Midbrain (tissue), 1 donor: ENCODE data around the gene ARHGAP18.
A peak's percentile ranks its signal among the peaks of the same experiment; 100 is the strongest.

Experiments
- DNase-seq: peaks from one replicate; lab custom pipeline; 2025; lab: John Stamatoyannopoulos, UW

Gene ARHGAP18, protein sequence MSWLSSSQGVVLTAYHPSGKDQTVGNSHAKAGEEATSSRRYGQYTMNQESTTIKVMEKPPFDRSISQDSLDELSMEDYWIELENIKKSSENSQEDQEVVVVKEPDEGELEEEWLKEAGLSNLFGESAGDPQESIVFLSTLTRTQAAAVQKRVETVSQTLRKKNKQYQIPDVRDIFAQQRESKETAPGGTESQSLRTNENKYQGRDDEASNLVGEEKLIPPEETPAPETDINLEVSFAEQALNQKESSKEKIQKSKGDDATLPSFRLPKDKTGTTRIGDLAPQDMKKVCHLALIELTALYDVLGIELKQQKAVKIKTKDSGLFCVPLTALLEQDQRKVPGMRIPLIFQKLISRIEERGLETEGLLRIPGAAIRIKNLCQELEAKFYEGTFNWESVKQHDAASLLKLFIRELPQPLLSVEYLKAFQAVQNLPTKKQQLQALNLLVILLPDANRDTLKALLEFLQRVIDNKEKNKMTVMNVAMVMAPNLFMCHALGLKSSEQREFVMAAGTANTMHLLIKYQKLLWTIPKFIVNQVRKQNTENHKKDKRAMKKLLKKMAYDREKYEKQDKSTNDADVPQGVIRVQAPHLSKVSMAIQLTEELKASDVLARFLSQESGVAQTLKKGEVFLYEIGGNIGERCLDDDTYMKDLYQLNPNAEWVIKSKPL

DNA sequence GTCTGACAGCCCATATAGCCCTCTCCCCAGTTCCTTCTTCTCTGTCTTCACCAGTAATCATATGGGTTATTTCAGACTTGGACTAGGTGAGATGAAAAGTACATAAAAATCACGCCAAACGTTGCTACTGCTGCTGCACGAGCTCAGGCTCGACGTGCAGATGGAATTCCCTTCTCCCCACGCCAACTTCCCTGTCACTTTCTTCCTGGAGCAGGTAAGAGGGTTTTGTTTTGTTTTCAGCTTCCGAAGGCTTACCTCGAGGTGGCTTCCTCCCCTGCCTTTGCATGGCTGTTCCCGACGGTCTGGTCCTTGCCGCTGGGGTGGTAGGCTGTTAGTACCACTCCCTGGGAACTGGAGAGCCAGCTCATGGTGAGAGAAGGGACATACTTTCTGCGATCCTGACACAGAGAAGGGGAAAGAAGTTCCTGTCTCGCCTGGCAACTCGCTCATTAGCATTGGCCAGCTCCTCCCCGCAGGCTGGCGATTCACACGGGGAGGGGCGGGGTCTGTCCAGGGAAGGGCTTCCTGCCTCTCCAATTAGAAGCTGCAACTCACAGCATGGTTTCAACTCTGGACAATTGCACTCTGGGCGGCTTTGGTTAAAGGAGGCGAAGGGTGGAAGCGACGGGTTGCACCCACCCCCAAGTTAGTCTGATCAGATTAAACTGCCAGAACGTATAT, at the start of gene ARHGAP18:
TSS of gene ARHGAP18 (minus strand) at position 409 of the 681 bp plus-strand sequence. CDS start at position 368, 41 bp downstream.
- DNase-seq = peak; percentile 78

DNA sequence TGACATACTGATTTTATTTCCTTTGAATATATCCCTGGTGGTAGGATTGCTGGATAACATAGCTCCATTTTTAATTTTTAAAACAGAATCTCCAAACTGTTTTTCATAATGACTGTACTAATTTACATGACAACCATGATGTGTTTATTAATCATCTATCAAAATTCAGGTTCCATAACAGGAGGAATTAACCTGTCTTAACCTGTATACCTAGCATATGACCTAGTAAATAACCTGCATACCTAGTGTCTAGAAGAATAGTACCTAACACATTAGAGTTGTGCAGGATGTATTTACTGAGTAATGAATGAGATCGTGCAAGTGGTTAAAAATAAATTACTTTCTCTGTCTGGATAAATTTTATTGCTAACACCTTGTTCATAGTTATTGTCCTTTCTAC, 45.8 kb upstream of the ARHGAP18 start:
- no peak for DNase-seq

DNA sequence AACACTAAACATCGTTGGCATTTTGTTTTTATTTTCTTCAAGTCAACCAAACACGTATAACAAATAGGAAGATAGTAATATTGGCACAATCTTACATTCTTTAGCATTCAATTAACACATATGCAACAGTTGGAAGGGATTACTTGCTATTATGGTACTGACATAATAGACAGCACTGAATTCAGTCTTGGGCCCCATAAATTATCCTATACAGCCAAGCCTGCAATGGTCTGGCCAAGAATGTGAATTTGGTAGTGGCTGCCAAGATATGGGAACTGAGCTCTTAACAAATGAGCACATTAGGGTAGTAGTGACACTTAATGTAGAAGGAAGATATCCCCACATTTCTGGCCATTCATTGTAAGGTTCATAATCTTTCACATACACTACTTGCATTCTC, 44.8 kb upstream of the ARHGAP18 start:
- no peak for DNase-seq

DNA sequence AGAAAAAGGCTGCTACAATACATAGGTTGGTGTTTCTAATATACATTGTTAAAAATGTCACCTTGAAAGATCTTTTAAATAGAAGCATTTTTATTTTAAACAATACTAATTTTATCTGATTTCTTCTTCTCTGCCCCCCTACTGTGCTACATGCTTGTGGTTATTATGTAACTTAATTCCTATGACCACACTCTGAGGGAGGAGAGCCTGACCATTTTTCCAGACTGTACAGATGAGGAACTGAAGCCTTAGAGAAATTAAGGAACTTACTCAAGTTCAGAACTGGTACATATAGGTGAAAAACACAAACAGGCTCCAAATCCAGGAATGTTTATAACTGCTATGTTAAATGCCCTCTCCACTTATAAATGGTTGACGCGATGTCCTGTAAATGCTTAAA, 43.4 kb upstream of the ARHGAP18 start:
- no peak for DNase-seq

DNA sequence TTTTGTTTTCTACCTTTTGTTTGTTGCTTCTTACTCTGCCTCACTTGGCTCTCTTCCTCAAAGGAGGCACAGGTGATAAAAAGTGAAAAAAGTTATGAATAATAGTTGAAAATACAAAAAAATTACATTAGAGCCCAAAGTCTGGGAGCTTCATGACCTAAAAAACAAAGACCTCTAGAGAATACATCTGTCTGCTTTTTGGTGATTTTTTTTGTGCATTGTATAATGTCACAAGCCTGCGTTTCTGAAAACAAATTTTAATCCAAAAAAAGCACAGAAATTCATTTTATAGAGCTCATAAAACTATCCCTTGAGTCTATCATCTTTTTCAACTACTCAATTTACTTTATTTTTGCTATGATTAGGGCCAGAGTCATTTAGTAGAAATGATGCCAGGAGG, 41.4 kb upstream of the ARHGAP18 start:
- DNase-seq = no peak

DNA sequence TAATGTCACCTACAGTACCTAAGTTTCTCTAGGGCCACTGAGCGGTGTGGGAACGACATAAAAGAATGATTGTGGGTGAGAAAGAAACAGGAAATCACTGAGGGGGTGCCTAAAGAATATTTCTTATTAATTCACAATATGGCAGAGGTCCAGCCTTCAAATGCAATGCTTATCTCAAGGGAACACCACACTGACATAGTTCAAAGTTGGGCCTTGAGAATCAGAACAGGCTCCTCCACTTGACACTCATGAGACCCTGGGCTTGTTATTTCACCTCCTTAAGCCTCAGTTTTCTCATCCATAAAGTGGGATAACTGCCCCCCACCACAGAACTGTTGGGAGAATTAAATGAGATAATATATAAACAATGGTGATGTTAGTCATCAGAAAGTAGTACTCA, 40.4 kb upstream of the ARHGAP18 start:
- no peak for DNase-seq

DNA sequence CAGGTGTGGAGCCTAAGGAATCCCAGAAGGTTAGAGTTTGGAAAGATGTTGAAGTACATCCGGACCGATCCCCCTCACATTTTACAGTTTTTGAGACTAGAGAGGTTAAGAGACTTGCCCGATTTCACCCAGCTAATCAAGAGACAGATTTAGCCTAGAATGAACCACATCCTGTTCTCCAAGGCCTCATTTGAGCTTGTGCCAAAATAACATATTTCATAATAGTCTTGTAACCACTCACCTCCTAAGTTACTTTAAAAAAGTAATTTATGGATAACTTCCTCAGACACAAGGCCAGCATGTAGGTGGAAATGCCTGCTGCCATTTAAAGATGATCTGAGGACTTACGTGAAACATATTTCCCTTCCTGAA, 39.8 kb upstream of the ARHGAP18 start:
- no peak for DNase-seq

DNA sequence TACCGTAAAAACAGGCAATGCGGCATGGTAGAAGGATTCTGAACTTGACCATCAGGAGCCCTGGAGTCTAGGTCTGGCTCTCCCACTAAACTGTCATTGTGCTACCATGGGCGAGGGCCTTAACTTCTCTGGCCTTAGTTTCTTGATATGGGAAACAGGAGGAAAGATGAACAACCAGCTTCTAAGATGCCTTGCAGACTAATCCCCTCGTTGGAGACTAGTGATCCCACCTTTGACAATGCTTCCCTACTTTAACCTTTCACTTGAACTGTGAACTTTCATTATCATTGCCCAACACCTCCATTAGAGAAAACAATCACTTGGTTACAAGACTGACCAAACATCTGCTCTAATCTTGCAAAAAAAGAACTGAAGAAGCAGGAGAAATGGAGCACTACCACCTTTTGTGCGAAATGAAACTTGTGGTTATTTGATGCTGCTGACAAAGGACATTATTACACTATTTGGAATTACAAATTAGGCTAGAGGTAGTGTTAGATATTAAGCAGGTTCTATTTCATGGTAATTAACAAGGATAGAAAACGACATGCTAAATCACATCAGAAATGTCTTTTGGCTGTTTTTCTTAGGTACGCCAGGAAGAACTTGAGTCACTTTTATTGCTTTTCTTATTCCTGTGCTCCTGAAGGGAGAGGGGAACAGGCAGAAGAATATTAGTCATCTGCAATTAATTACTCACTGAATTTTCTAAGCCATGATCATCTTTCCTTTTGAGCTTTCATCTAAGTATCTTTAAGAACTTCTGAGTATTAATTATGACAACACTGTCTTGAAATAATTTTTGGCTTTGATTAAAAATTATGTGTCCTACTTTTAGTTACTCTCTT, 39.1 kb upstream of the ARHGAP18 start:
- no peak for DNase-seq

DNA sequence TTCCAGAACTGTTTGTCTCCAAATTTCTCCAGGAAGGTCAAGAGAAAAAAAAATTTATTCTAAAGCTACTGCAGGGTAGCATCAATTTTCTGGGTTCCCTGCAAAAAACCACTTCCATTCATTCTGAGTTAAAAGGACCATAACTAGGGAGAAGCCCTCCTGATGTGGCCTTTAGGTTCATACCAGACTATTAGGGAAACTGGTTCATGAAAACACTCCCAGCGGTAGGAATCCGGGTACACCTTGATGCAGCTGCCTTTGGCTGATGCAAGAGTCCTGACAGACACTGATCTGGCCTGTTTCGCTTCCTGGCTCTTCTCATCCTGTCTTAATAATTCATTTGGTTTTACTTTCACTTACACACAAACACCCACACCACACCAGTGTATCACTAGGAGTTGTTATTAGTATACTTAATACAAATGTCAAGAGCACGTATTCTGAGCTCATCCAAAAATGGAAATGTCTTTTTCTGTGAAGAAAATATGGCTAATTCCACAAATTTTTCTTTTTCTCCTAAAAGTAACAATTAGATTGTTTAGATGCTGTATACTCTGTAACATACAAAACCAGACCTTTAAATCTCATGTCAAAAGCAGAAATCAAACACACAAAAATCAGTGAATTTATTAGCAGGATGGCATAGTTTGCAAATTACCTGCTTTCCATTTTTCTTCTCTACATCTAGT, 38.4 kb upstream of the ARHGAP18 start:
- no peak for DNase-seq

DNA sequence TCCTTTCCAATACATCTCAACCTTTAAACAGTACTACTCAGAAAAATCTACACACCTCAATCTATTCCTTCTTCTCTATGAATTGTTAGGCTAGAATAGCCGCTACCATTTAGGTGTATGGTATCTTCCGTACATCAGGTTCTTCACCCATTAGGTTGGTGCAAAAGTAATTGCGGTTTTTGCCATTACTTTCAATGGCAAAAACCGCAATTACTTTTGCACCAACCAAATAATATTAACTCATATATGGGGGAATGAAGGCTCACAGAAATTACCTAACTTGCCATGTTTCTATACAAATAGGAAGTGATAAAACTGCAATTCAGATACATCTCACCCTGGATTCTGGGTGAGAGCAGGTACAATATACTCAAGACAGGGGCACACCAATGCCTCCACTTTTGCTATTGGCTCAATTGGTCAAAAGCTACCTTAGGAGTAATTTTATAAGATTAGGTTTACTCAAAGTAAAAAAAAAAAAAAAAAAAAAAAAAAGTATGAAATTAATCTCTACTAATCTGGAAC, 37.7 kb upstream of the ARHGAP18 start:
- no peak for DNase-seq

DNA sequence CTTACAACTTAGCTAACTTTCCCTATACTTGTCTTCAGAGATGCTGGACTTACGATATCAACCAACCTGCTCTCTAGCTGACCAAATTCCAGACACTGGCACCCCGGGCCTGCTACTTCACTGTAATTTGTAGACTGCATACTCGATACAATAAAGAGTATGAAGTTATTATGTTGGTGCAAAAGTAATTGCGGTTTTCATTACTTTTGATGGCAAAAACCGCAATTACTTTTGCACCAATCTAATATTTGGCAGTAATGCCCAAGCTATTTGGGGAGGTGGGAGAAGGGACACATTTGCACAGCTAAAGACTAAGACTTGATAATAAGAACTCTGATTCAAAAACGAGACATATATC, 34.9 kb upstream of the ARHGAP18 start:
- no peak for DNase-seq

DNA sequence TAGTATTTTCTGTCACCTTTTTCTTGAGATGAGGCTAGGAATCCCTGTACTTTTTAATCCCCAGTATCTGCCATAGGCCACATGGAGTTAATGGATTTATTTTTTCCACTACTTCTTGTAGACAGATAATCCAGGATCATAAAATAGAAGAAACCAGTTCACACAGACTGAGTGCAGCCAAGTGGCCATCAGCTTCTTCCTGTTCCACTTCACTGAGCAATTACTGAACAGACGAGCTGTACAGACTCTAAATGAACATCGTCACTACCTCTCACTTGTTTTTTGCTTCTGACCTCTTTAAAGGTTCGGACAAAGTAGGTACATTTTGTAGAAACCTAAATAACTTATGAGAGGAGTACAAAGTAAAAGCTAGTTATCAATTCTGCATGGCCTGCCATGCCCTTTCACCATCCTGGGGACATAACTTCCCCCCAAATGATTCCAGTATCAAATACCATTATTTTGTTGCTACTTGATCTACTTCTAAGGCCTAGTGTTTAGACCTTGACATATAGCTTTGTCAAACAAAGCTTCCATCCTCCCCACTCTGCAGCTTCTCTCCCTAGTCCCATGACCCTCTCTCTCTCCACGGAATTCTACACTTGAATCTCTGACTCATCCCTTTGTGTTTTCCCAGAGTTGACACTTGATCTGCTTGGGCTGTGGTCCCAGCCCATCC, 34.4 kb upstream of the ARHGAP18 start:
- DNase-seq = no peak

DNA sequence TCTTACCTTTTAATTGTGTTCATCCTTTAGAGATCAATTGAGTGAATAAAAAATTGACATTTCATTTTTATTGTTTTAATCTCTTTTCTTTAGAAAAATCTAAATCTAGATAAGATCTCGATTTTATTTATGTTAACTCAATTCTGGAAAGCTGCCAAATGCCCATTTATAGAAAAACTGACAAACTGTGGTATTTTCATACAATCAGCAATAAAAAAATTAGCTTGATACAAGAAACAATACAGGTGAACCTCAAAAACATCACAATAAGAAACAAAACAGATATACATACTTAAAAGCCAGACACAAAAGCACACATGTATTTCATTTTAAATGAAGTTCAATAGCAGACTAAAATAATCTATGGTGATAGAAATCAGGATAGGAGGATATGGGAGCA, 30.0 kb upstream of the ARHGAP18 start:
- DNase-seq = no peak

DNA sequence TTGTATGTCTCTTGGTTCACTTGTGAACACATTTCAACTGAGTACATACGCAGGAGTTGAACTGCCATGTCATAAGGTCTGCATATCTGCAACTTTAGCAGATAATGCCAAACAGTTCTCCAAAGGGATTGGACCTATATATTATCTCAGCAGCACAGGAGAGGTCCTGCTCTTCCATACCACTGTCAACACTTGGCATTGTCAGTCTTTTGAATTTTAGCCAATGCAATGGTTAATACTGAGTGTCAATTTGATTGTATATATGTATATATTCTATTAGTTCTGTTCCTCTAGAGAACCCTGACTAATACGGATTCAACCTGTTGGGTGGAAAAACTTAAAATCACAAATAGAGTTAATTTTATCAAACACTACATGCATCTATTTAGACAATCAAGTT, 26.1 kb upstream of the ARHGAP18 start:
- DNase-seq = no peak

DNA sequence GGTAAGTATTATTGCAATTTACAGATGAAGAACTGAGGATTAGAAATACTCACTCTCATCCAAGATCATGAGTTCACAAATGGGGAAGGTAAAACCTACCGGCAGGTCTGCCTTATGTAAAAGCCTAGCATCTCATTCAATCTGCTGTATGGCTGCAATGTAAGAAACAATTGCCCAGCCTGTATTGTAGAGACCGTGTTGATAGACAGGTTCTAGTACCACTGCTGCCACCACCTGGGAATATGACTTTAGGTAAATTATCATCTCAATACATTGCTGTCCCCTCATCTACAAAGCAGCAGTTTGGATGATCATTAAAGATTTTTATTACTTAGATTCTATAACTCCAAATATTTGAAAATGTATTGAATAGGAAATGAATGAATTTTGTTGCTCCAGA, 23.3 kb upstream of the ARHGAP18 start:
- no peak for DNase-seq

DNA sequence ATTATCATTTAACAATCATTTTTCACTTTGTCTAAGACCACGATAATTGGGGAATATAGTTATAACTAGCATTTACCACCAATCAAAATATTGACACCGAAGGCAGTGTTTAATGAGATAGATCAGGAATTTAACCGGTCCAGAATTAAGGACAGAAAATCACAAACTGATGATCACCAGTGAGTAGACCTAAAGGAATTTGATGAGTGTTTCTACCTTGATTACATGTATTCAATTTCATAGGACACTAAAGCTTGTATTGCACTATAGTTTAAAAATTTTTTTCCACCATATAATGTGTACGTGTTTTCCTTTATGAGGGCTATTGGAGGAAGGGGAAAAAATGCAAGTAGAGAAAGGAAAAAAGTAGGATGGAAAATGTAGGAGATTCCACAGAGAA, 22.6 kb upstream of the ARHGAP18 start:
- no peak for DNase-seq

DNA sequence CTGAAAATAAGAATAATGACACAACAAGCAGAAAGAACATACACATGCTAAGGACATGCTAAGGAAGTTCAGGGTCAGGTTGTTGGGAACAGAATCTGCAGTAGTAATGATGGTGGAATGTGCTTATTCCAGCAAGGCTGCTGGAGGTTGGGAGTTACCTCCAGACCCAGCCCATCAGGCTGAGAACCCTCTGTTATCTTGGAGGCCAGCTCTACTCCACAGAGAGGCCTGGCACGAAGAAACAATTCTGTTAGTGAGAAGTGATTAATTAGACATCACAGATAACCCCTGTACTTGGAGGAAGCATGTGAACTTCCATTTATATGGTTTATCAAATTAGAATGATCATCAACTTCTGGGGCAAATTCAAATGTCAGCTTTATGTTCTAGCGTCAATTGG, 22.1 kb upstream of the ARHGAP18 start:
- no peak for DNase-seq

DNA sequence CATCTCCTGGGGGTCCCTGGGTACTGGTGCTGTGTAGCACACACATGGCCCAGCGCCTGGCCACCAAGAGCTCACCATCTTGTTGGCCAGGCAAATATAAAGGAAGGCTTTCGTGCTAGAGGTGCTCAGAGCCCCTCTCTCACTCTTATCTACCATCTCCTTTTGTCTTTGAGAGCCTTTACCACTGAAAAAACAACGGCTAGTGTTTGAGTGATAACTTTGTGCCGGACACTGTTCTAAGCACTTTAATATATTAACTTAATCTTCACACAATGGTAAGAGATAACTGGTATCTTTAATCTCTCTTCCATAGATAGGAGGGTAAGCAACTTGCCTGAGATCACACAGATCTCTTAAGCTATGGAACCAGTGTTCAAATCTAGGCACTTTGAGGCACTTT, 21.5 kb upstream of the ARHGAP18 start:
- DNase-seq = no peak

DNA sequence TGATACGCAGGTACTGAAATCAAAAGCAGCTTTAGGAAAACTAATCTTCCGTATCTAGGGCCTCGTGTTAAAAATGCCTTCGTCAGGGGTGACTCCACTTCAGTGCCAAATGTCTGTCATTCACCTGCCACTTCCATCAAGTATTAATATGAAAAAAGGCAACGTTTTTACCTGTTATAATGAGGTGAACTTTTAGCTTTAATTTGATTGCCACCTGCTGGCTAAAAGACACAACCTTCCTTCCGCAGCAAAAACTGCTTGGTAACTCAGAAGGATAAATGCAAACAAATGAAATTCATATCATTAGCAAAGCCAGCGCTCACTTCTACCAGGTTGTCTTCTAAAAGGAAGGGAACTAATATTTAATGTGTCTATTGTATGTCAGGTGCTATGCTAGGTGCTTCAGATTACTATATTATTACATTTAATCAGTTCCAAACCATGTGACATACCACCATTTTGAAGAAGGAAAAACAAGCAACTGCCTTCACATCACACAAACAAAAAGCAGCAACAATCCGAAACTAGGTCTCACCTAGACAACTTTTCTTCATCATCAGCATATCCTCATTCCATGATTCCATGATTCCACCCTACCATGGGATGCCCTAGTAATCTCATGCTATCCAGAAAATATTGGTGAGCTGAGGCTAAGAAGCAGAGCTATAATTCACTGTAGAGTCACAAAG, 20.6 kb upstream of the ARHGAP18 start:
- peak; percentile 49 for DNase-seq

DNA sequence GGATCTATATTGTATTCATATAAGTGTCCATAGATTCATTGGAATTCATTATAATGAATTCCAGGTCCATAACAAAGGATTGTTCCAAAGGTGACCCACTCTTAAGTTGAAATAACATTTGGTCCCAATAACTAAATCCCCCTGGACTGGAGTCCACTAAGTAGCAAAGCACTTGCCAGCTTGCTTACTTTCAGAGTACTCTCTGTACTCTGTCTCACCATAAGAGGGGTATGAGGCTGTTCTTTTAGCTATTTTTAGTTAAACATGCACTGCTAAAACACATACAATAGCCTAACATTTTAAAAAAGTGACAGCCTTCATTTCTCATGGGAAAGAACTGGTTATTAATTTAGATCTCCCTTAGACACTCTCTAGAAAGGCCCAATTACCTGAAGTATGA, 16.7 kb upstream of the ARHGAP18 start:
- no peak for DNase-seq
